ENCODE results near the gene FAT1. TPM values are rescaled to one million over a fixed set of nuclear protein-coding genes. Genes with fewer than 3 reads are reported as not detected.

Gene FAT1
- total RNA-seq, 1 experiment from 2014 or later, result 269 TPM

DNA sequence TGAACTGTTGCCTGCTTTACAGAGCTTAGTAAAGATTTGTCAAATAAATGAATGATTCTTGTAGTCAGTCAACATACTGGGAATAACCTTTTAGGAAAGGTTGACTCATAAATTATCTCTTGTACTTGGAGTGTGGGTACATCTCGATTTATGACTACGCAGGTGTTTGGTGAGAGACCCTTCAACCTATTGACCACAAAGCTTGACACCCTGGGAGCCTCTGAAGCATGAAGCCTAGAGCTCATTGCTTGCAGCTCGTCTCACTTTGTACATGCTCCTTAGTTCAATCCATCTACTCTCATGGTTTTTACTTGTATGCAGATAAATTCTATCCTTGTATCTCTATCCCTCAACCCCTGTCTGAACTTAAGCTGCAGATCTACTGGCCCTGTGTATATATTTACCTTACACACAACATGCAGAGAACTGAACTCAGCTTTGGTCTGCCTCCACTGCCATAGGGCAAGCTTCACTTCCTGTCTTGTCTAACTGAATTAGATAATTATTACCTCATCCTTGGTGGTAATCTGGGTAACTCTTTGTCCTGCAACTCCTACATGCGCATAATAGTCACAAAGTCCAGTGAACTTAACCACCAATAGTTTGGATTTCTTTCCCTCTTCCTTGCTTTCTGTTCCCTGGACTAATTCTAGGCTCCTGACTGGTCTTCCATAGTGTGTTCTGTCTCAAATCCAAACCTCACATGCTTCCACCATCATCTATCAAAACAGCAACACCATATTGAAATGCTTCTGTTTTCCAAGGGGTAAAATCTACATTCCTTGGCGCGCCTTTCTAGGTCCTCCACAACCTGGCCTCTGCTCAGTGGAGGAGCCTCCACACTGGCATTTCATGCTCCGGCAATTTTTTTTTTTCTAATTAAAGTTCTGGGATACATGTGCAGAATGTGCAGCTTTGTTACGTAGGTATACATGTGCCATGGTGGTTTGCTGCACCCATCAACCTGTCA lies 32.2 kb upstream of the FAT1 start:
- DNase-seq (ENCODE audit: low read depth), result no peak

DNA sequence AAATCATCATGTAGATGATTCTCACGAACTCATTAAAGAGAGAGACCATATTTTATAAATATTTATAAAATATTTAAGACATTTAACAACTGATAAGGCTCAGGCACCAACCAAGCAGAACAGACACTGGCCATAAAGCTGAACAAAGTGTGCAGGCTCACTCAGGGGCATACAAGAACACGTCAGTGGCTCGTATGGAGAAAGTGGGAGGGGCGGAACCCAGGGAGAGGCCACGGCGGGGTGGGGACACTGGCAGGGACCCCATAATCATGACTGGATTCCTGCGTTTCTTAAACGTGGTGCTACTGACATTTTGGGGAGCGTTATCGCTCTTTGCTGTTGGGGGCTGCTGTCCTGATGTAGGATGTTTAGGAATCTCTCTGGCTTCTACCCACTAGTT lies 31.3 kb upstream of the FAT1 start:
- no peak for DNase-seq (ENCODE audit: low read depth)

DNA sequence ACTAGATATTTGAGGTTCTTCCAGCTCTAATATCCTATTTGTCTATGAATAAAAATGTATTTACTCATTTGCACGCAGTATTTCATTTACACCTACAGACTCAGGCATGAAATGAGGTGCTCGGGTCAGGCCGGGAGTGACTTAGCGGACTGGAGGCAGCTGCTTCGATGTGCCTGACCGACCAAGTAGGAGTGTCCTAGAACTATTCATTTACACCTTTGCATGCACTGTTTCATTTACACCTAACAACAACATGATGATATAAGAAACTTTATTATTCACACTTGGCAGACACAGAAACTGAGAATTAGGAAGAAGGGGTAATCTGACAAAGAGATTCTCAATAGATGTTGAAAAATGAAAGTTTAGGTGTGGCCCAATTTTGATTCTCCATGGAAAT lies 28.7 kb upstream of the FAT1 start:
- DNase-seq (ENCODE audit: low read depth), result no peak

DNA sequence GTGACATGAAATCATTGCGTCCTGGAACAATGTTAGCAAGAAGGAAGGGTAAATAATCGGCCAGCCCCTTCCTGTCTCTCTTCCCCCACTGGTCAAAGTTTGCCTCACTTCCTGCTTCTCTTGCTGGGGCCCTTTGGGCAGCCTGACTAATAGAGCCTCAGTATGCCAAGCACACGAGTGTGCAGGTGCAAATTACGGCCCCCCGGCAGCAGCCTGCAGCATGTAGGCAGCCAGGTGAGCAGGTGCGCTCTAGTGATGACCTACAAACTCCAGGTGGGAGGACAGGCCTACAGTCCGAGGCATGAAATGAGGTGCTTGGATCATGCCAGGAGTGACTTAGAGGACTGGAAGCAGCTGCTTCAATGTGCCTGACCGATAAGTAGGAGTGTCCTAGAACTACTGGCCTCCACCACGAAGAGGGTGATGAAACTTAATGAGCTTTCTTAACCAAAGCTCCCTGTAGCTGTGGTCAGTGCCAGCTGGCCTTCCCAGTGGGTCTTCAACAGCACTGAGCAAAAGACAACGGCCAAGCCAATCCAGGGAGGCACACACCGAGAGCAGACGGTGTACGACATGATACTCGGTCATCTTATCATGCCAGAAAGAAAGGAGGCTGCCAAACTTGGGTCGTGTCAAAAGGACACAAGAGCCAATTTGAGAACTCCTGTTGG lies 26.1 kb upstream of the FAT1 start:
- peak; percentile 71 for DNase-seq (ENCODE audit: low read depth)

DNA sequence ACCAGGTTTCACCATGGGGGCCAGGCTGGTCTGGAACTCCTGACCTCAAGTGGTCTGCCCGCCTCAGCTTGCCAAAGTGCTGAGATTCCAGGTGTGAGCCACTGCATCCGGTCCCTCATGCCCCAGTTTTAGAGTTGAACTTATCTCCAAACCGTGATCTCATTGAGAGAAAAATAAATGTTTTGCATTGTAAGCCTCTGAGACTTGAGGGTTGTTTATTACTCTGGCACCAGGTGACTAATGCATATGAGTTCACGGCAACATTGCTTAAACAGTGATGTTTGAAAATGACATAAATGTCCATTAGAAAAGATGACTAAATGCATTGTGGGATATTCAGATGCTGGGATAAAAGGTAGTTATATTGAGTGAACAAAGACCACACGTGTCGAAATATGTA lies 22.9 kb upstream of the FAT1 start:
- DNase-seq (ENCODE audit: low read depth), result no peak

DNA sequence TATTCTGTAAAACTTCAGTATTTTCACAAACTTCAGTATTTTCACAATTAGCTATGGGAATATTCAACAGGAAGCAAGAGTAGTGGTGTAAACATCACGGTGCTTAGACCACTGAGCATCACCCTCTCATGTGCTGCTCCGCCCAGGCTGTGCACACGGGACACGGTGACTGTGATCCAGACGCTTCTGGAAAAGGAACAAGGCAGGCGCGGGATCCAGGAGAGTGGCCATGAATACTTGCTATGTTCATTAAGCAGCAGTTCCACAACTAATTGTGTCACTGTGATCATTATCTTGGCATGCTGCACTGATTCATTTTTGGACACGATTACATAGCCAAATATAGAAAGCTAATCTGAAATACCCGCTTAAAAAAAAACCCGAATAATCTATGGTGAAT lies 19.6 kb upstream of the FAT1 start:
- DNase-seq (ENCODE audit: low read depth), result no peak

DNA sequence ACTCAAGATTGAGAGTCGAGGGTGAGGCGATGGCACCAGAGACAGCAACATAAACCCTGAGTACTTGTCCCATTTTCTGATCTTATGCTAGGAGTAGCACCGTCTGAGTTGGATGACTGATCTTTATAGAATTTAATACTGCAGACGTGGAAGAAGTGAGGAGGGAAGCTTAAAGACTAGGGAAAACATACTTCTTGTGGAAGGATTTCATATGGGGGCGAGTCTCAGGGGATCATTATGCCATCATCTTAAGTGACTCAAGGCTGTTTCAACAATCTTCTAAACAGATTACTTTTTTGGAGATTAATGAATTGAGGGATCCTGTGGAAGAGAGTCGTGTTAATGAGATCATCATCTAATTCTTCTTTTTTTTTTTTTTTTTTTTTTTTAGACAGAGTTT lies 17.2 kb upstream of the FAT1 start:
- DNase-seq (ENCODE audit: low read depth), result peak; percentile 42

DNA sequence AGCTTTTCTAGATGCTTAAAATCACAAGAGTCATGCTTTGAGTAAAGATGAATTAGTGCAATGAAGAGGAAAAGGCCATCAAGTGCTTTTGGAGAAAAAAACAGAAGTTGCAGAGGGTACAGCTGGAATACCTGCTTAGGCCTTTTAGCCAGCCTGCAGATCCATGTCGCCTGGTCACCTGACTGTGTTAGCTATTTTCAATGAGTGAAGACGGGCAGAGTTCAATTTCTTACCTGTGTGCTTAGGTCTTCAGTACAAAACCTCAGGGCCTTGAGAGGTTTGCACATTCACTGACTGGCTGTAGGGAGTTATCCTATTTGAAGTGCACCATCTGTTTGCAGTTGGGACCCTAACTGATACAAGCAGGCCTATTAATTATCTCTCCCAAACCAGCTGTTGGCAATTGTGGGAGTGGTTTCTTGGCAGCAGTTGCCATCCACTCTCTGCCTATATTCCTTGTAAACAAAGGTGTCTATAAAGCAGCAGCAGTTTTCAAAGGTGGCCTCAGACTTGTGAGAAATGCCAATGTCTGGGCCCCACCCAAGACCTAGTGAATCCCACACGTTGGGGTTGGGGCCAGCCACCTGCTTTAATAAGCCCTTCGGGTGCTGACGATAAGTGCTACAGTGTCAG lies 16.3 kb upstream of the FAT1 start:
- DNase-seq (ENCODE audit: low read depth), result no peak

DNA sequence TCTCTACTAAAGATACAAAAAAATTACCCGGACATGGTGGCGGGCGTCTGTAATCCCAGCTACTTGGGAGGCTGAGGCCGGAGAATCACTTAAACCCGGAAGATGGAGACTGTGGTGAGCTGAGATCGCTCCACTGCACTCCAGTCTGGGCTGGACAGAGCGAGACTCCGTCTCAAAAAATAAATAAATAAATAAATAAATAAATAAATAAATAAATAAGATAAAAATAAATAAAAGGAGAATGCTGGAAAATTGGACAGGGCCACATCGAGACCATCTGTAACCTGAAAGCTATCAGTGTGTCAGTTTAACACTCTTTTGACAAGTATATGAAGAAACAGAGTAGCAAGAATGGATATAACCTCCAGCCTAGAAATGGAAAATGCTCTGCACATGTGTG lies 15.7 kb upstream of the FAT1 start:
- DNase-seq (ENCODE audit: low read depth), result no peak

DNA sequence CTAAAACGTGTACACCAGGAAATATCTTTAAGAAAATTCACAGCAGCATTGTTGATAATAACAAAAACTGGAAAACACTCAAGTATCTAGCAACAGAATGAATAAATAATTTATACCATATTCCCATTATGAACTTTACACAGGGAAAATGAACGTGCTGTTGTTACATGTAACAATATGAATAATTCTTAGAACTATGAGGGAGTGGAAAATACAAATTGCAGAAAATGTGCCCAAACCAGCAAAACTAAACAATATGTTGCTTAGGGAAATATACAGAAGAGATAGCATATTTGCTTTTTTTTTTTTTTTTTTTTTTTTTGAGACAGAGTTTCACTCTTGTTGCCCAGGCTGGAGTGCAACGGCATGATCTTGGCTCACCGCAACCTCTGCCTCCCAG lies 14.8 kb upstream of the FAT1 start:
- DNase-seq (ENCODE audit: low read depth), result no peak

DNA sequence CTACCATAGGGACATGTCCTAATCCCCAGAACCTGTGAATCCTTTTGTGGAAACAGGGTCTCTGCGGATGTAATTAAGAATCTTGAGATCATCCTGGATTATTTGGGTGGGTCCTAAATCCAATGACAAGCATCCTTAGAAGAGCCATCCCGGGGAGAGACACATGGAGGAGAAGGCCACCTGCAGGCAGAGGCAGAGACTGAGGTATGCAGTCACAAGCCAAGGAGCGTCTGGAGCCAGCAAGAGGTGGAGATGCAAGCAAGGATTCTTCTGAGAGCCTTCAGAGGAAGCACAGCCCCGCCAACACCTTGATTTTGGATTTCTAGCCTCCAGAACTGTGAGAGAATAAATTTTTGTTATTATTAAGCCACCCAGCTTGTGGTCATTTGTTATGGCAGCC lies 13.8 kb upstream of the FAT1 start:
- DNase-seq (ENCODE audit: low read depth), result no peak

DNA sequence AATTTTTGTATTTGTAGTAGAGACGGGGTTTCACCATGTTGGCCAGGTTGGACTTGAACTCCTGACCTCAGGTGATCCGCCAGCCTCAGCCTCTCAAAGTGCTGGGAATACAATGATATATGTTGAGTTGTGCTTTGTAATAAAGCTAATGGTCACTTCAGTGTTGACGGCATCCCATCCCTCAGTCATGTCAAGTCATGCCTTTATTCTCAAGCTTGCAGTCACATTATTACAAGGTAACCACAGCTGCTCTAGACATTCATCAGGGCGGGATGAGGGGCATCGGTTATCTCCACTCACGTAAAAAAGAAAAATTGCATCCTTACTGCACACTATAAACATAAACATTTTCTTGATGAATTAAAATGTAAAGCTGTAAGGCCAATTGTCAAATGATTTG lies 12.8 kb upstream of the FAT1 start:
- DNase-seq (ENCODE audit: low read depth), result no peak

DNA sequence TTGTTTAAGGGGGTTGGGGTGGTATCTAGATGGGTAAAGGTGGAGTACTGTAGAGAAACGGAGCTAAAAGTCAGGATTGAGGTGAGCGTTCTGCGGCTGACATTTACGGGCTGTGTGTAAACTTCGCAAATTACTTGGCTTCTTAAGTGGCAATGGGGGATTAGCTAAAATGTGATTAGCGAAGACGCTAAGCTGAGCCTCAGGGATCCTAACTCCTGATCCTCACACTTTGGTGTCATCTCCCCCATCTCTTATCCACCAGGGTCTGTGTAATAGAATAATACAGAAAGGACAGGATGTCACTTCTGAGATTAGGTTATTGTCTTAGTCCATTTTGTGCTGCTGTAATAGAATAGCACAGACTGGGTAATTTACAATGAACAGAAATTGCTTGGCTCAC lies 10.6 kb upstream of the FAT1 start:
- DNase-seq (ENCODE audit: low read depth), result no peak

DNA sequence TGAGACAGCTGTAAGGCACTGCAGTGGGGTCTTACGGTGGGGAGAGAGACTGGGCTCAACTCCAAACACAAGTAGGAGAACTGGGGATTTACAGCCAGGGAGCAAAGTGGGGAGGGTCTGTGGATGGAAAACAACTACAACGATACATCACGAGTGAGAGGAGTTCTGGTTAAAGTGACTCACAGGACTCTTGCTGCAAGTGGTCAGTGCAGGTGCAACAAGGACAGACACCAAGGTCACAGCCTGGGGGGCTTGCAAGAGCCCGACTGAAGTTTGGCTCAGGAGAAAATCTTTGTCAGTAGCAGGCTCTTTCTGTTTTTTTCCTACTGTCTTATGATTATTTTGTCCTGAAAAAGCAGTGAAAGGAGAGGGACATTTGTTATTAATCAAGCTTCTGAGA lies 10.1 kb upstream of the FAT1 start:
- no peak for DNase-seq (ENCODE audit: low read depth)

DNA sequence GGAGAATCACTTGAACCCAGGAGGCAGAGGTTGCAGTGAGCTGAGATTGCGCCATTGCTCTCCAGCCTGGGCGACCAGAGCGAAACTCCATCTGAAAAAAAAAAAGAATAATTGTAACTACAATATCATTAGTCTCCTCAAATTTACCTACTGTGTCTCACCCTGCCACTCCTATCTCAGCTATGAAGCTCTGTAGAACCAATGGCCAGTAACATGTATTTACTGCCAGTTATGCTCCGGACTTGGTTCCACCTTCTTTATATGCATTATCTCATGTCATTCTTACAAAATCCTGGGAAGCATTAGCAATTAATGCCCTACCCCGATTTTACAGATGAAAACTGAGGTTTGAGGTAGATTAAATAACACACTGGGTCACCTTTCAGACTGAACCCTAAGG lies 7.0 kb upstream of the FAT1 start:
- DNase-seq (ENCODE audit: low read depth), result no peak

DNA sequence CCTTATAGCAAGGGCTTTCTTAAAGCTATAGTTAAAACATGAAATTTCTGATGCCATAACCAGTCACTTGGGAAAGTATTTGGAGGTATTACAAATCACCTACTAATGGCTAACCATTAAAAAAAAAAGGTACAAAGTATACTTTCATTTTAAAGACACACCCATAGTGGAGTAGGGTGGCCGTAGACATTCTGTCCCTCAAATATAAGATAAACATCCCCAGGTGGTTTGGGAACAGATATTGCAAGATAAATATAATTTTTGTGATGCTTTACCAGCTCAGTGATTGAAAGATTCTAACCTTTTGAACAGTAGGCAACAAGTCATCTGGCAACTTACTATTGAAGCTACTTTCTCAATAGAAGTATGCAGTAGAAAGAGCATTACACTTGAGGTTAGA lies 6.2 kb upstream of the FAT1 start:
- DNase-seq (ENCODE audit: low read depth), result no peak

DNA sequence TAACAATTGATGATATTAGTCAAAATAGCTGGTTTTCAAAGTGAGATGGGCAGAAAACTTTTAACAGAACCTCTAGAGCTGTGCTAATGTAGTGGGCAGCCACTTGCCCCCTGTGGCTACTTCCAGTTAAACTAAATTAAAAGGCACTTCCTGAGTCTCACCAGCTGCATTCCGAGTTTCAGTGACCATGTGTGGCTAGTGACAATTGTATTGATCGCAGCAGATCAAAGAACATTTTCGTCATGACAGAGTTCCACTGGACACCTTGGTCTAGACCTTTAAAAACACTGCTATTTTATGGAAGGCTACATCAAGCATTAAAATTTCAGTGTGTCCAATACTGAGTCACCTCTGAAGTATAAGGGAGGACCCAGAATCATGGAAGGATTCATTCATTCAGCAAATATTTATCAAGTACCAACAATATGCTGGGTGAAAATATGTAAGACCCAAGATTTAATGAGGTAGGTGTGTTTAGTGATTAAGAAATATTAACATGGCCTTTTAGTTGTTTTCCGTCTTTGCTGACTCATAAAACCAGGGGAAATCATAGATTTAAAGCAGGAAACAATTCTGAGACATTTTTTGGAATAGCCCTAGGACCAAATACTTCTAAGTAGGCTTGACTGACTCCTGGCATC lies 5.1 kb upstream of the FAT1 start:
- peak; percentile 21 for DNase-seq (ENCODE audit: low read depth)

DNA sequence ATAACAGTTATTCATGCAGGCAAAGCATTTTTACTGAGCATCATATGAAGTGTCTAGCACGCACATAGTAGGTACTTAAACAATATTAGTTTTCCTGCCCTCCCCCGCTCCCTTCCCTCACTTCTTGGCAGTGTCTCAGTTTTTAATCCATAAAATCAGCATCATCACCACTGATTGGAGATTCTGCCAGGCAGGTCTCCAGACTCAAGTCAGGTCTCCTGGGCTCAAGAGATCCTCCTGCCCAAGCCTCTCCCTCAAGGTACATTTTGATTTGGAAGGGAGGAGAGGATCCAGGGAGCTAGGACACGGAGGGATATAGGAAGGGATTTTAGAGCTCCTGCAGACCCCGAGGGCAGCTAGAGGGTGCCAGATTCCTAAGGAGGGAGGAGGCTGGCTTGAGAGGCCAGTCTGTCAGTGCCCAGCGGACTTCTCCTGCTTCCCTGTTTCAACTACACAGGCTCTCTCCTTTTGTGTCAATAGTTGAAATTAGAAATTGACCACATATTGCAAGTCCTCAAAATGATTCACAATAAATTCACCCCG lies 4.4 kb upstream of the FAT1 start:
- peak; percentile 38 for DNase-seq (ENCODE audit: low read depth)

DNA sequence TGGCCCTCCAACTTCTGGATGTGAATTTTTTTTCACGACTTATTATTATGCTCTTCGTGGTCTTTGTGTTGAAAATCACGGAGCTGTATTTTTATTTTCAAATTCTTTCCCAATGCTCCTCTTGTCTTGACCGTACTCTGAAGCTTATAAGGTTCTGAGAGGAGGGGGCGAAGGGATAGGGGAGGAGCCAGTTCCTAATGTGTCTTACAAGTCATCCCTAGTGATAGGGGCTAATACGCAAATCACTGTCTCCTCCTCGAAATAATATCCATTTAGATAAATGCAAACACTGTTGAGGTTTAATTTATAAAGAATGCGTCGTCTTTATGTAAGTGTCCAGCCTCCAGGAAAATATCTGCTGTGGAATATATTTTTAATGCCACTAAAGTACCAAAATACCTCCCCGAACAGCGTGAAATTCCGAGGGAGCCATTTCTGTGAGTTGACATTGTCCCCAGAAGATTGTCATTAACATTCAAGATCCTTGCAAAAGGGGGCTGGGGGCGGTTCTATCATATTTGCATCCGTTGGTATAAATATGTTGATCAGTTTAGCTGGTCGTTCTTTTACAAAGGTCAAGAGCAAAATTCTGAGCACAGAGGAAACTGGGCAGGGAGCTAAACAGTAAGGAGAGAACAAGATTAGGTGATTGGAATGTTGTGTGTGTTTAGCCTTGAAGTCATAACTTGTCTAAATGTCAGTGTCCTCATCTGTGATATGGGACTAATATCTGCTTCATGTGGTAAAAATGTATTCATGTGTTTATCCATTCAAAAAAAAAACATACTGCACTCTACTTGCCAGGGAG lies 3.7 kb upstream of the FAT1 start:
- no peak for DNase-seq (ENCODE audit: low read depth)

DNA sequence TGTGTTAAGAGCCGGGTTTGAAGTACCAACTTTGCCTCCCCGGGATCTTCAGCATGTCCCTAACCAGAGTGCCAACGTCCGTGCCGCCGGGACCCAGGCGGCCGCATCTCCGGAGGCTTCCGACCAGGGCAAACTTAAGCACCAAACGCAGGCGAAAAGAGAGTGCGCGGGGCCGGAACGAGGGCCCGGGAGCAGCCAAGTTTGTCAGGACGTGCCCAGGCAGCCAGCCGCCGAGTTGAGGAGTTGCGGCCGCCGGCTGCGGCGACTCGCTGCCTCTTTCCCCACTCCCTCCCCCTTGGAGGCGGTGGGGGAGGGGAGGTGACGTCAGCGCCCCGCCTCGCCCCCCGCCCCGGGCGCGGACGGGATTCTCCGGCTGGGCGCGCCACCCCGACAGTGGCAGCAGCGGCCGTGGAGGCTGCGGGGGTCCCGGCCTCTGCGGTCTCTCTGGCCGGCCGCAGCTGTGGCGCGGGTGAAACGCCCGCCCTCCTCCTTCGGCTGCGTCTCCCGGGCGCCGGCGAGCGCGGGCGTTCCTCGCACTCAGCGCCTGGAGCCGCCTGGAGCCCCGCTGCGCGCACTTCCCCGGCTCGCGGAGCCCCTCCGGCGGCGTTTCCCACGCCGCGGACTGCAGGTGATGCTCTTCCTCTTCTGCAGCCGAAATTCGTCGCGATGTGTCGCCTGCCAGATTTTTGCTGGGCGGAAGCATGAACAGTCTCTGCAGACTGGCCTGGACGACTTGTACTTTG lies 2.9 kb upstream of the FAT1 start:
- DNase-seq (ENCODE audit: low read depth), result peak; percentile 79

All from LHCN-M2 (cell line).